CD14-positive monocyte (primary cell): ENCODE results near the gene PTCH2. TPM values are rescaled to one million over a fixed set of nuclear protein-coding genes. Genes with fewer than 3 reads are reported as not detected.

ENCODE experiments used
- DNase-seq, 3 donors: peaks; one replicate each; pipeline ENCODE4 v3.0.0-alpha.2; 2011 to 2022
- H2AFZ ChIP-seq: 2 replicates; pipeline ENCODE4 v1.6.0; 2012; ENCODE audit warnings: mild to moderate bottlenecking, low read depth, low read length, inconsistent platforms; ENCODE audit not compliant: insufficient read depth, poor library complexity, severe bottlenecking
- H3K27ac ChIP-seq, 2 donors: 1 replicate in 1 of 2; 2 replicates in 1 of 2; pipeline ENCODE4 v1.5.1; 2012 to 2013; ENCODE audit warnings: low read length in 2 of 2, control low read depth in 1 of 2, inconsistent platforms in 1 of 2, low read depth in 1 of 2, mild to moderate bottlenecking in 1 of 2
- H3K27me3 ChIP-seq, 2 donors: one replicate each; pipeline versions ENCODE4 v1.6.0 to v1.6.1; 2011 to 2013; ENCODE audit warnings: low read length in 2 of 2; ENCODE audit not compliant: control insufficient read depth in 2 of 2, insufficient read depth in 2 of 2
- H3K36me3 ChIP-seq, 2 donors: replicated peaks in 1 of 2; 1 replicate in 1 of 2; 2 replicates in 1 of 2; pipeline versions ENCODE4 v1.5.1 to v1.6.1; 2012 to 2013; ENCODE audit warnings: low read length in 2 of 2, control low read depth in 1 of 2, inconsistent platforms in 1 of 2, mild to moderate bottlenecking in 1 of 2; ENCODE audit not compliant: insufficient read depth in 2 of 2, control insufficient read depth in 1 of 2
- H3K4me1 ChIP-seq, 2 donors: 1 replicate in 1 of 2; 2 replicates in 1 of 2; pipeline versions ENCODE4 v1.5.1 to v1.6.1; 2012 to 2013; ENCODE audit warnings: low read length in 2 of 2, control low read depth in 1 of 2, inconsistent platforms in 1 of 2, mild to moderate bottlenecking in 1 of 2, moderate library complexity in 1 of 2; ENCODE audit not compliant: insufficient read depth in 2 of 2, control insufficient read depth in 1 of 2
- H3K4me2 ChIP-seq: replicated peaks from 2 replicates; pipeline ENCODE3; 2012; ENCODE audit warnings: low read length, moderate library complexity, mild to moderate bottlenecking; ENCODE audit not compliant: poor library complexity, severe bottlenecking; ENCODE audit errors: extremely low read depth
- H3K4me3 ChIP-seq, 3 experiments: fragments of 200-600 bp in 1 of 3; sonication (generic) in 1 of 3; replicated peaks in 1 of 3; 1 replicate in 2 of 3; 2 replicates in 1 of 3; pipeline ENCODE4 v1.5.1; 2011 to 2013; ENCODE audit warnings: low read length in 3 of 3, mild to moderate bottlenecking in 3 of 3, control low read depth in 2 of 3, low read depth in 2 of 3, inconsistent platforms in 1 of 3, moderate library complexity in 1 of 3
- H3K79me2 ChIP-seq: 2 replicates; pipeline ENCODE4 v1.6.0; 2012; ENCODE audit warnings: mild to moderate bottlenecking, control low read depth, inconsistent platforms, low read length, moderate library complexity; ENCODE audit not compliant: insufficient read depth
- H3K9ac ChIP-seq: 2 replicates; pipeline ENCODE4 v1.6.0; 2017; ENCODE audit warnings: low read length, mild to moderate bottlenecking; ENCODE audit not compliant: insufficient read depth, poor library complexity, severe bottlenecking
- H3K9me3 ChIP-seq, 2 donors: replicated peaks in 1 of 2; 1 replicate in 1 of 2; 2 replicates in 1 of 2; pipeline versions ENCODE4 v1.5.1 to v1.6.1; 2012 to 2013; ENCODE audit warnings: low read length in 2 of 2, control low read depth in 1 of 2; ENCODE audit not compliant: control insufficient read depth in 1 of 2, insufficient read depth in 1 of 2
- H4K20me1 ChIP-seq: 2 replicates; pipeline ENCODE4 v1.6.0; 2012; ENCODE audit warnings: mild to moderate bottlenecking, low read length, control low read depth, moderate library complexity; ENCODE audit not compliant: insufficient read depth
- H3K27ac Mint-ChIP-seq, 7 donors: one replicate each; pipeline ENCODE4 v1.8.0; 2020; ENCODE audit warnings: mild to moderate bottlenecking in 7 of 7, mixed read lengths in 7 of 7, moderate library complexity in 6 of 7, inconsistent platforms in 2 of 7
- H3K27me3 Mint-ChIP-seq, 3 donors: one replicate each; pipeline ENCODE4 v1.8.0; 2021 to 2022; ENCODE audit warnings: low read depth in 3 of 3, mild to moderate bottlenecking in 3 of 3, mixed read lengths in 3 of 3, moderate library complexity in 3 of 3, inconsistent platforms in 1 of 3
- H3K36me3 Mint-ChIP-seq, 2 donors: one replicate each; pipeline ENCODE4 v1.8.0; 2020; ENCODE audit warnings: mixed read lengths in 2 of 2, inconsistent platforms in 1 of 2, mild to moderate bottlenecking in 1 of 2
- H3K4me1 Mint-ChIP-seq: one replicate; pipeline ENCODE4 v1.8.0; 2020; ENCODE audit warnings: mild to moderate bottlenecking, mixed read lengths
- H3K4me3 Mint-ChIP-seq, 2 donors: one replicate each; pipeline ENCODE4 v1.8.0; 2020; ENCODE audit warnings: mild to moderate bottlenecking in 2 of 2, mixed read lengths in 2 of 2, moderate library complexity in 1 of 2
- H3K9me3 Mint-ChIP-seq, 7 donors: one replicate each; pipeline ENCODE4 v1.8.0; 2020 to 2022; ENCODE audit warnings: mixed read lengths in 7 of 7, mild to moderate bottlenecking in 6 of 7, moderate library complexity in 6 of 7, inconsistent platforms in 2 of 7
- WGBS: methylation state at CpG from one replicate; pipeline ENCODE4 v1.1.5; 2013; ENCODE audit warnings: missing lambda C conversion rate; ENCODE audit not compliant: insufficient coverage; 5-methylcytosine and 5-hydroxymethylcytosine counted together
- intact Hi-C, 2 donors: fragments of 100-400 bp; cut with micrococcal nuclease; formaldehyde crosslinking; loops; one replicate each; pipeline versions ENCODE4 v1.15.0 to v1.15.1; 2023
- polyA plus RNA-seq, 3 donors: library from polyadenylated mRNA; depleted of rRNA in 1 of 3; unstranded in 2 of 3; stranded (reverse) in 1 of 3; fragments of 300-500 nt in 2 of 3; fragments of >200 nt in 1 of 3; fragmentation: Illumina TruSeq in 2 of 3; gene quantifications; 1 replicate in 2 of 3; 2 replicates in 1 of 3; pipeline ENCODE4 v1.2.3, GENCODE V29; 2012 to 2021
- TF ChIP-seq, protein P1 (sequence below): fragments of 200-600 bp; IDR thresholded peaks from one replicate; pipeline ENCODE4 v1.8.0; 2022; ENCODE audit warnings: antibody characterized with exemption, mild to moderate bottlenecking

Gene PTCH2
- polyA plus RNA-seq, 3 donors = 0.18 to 0.71 (median 0.22) TPM

DNA sequence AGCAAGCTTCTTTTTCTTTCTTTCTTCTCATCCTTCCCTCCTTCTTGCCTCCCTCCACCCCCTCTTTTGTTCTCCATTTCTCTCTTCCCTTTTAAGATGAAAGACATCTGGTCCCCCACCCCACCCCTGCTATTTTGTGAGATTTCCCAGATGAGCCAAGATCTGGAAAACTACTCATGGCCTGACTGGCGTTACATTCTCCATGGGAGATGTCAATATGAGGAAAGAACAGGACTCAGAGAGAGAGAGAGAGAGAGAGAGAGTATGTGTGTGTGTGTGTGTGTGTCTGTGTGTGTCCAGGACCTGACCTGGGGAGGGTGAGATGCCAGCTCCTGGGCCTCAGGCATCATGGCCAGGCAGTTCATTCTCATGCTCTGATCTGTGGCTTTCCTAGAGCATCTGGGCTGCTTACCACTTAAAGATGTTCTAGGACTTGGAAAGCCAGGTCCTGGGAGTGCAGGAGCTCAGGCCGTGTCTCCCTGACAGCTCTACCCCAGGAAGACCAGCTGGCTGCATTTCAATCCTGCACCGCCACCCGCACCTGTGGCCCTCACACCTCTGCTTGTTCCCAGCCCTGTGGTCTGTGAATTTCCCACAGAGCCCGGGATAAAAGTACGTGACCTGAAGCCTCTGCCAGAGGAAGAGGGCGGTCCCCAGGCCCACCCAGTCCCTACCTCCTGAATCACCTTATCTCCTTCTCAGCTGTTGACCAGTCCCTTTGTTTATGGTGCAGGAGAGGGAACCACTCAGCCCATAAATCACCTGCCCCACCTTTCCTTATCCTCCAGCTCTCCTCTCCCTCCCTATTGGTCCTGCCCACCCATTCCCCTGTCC, 51.9 kb downstream of the PTCH2 start:
- Histone ChIP-seq H3K4me3 (no peak overlapping the region), H3K27me3 (peaks cover 0 to 3% of the 10 kb centered on the region in 2 donors), H3K9me3 (no peaks in the 10 kb centered on the region), H3K4me1 (peaks cover 7% of the 10 kb centered on the region in 2 donors), H3K9ac (no peak overlapping the region), H3K4me2 (no peak overlapping the region), H3K36me3 (no peaks in the 10 kb centered on the region), H2AFZ (no peak overlapping the region), H3K79me2 (no peaks in the 10 kb centered on the region), H3K27ac (no peak overlapping the region), H4K20me1 (no peaks in the 10 kb centered on the region)
- H3K27ac Mint-ChIP-seq = no peak overlapping the region
- no peak for DNase-seq
- intact Hi-C loops = loop anchor here in 1 of 2 donors (10.0 kb wide), 1 partner anchor 514 kb away; no protein-coding TSS in a partner anchor
- peaks cover 8% of the 10 kb centered on the region for H3K4me1 Mint-ChIP-seq
- 87% methylated on average over 4 of the region's 7 CpGs for WGBS
- peaks cover 0 to 3% (median 1%) of the 10 kb centered on the region in 3 donors for H3K27me3 Mint-ChIP-seq
- TF ChIP-seq, protein P1, sequence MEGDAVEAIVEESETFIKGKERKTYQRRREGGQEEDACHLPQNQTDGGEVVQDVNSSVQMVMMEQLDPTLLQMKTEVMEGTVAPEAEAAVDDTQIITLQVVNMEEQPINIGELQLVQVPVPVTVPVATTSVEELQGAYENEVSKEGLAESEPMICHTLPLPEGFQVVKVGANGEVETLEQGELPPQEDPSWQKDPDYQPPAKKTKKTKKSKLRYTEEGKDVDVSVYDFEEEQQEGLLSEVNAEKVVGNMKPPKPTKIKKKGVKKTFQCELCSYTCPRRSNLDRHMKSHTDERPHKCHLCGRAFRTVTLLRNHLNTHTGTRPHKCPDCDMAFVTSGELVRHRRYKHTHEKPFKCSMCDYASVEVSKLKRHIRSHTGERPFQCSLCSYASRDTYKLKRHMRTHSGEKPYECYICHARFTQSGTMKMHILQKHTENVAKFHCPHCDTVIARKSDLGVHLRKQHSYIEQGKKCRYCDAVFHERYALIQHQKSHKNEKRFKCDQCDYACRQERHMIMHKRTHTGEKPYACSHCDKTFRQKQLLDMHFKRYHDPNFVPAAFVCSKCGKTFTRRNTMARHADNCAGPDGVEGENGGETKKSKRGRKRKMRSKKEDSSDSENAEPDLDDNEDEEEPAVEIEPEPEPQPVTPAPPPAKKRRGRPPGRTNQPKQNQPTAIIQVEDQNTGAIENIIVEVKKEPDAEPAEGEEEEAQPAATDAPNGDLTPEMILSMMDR = no peak
- H3K36me3 Mint-ChIP-seq = no peaks in the 10 kb centered on the region
- peaks cover 0 to 2% (median 0%) of the 10 kb centered on the region in 7 donors for H3K9me3 Mint-ChIP-seq
- H3K4me3 Mint-ChIP-seq = no peak overlapping the region

DNA sequence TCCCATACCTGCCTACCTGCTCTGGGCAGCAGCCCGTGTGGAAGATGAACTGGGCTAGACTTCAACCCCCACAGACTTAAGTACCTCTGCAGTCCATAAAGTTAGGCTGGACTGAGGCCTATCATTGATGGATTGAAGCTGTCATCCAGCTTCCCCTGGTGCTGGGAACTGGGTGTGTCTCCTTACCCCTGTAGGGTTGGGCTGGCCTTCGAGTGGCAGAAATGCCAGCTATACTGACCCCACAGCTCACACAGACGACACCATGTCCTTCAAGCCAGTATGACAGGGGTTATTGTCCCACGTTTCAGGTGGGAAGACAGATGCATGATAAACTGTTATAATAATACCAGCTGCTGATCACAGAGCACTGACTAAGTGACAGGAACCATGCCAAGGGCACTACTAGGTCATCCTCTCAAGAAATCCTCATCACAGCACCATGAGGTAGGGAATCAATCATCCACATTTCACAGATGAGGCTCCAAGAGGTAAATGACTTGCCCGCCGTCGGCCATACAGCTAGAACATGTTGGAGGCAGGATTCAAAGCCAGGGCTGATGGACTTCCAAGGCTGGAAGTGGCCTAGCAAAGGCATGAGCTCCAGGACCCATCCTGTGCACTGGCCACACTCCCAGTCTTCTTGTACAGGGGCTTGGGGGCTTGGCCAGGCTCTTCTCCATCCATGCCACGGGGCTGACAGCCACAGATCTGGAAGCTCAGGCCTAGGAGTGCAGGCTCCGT, 54.8 kb downstream of the PTCH2 start, which contains the start of gene BEST4:
Gene BEST4, minus strand, starts transcription at position 51 of the 741 bp plus-strand sequence. CDS start 465 bp downstream, outside the sequence.
- peaks cover 7 to 12% (median 12%) of the 10 kb centered on the region in 3 donors for H3K27me3 Mint-ChIP-seq
- TF ChIP-seq, protein P1 = no peak
- H3K79me2 ChIP-seq = no peaks in the 10 kb centered on the region
- no peak within 1 kb of the TSS for H3K4me3 Mint-ChIP-seq
- H3K27me3 ChIP-seq = peaks cover 0 to 3% of the 10 kb centered on the region in 2 donors
- H3K27ac ChIP-seq = no peak within 1 kb of the TSS
- H3K4me1 ChIP-seq = peaks cover 23 to 24% of the 10 kb centered on the region in 2 donors
- intact Hi-C loops = loop anchor here (5.0 to 10.0 kb wide), 2 partner anchors 39 to 227 kb away; partner anchors contain the start of genes HECTD3 (in 1 of the 2) and UROD (in 1 of the 2)
- H4K20me1 ChIP-seq = no peaks in the 10 kb centered on the region
- no peak for DNase-seq
- peak within 1 kb of the TSS in 2 of 7 donors; percentile 14 to 54 for H3K27ac Mint-ChIP-seq
- peaks cover 0 to 5% of the 10 kb centered on the region in 2 donors for H3K36me3 Mint-ChIP-seq
- H3K9me3 Mint-ChIP-seq = peaks cover 0 to 2% (median 0%) of the 10 kb centered on the region in 7 donors
- no peak within 1 kb of the TSS for H3K9ac ChIP-seq
- H3K4me2 ChIP-seq = no peak within 1 kb of the TSS
- H3K4me3 ChIP-seq = no peak within 1 kb of the TSS
- H2AFZ ChIP-seq = no peak within 1 kb of the TSS
- H3K9me3 ChIP-seq = no peaks in the 10 kb centered on the region
- 91% methylated on average over 5 of the region's 9 CpGs for WGBS
- no peaks in the 10 kb centered on the region for H3K36me3 ChIP-seq
- H3K4me1 Mint-ChIP-seq = peaks cover 26% of the 10 kb centered on the region
